GM18505 (cell line): Measurements from ENCODE around the gene TCEANC.

Experiments used
- ATAC-seq: cut with Tn5 transposase; IDR thresholded peaks from one replicate; pipeline ENCODE4 v1.9.1; 2021; ENCODE audit not compliant: unreplicated experiment
- POLR2A ChIP-seq: IDR thresholded peaks from 4 replicates; pipeline ENCODE4 v1.6.1; 2011; ENCODE audit warnings: borderline replicate concordance; ENCODE audit not compliant: insufficient read depth, insufficient read length; ENCODE audit errors: extremely low read depth

Gene TCEANC

GRCh38 chrX:13690836-13691235 is 37.9 kb downstream of the TCEANC start:
- no peak for TF ChIP-seq POLR2A
- no peak for ATAC-seq

- no peak for ATAC-seq
Observed at GRCh38 chrX:13691841-13692371, 39.0 kb downstream of the TCEANC start.

GRCh38 chrX:13692771-13693231 is 39.9 kb downstream of the TCEANC start:
- no peak for ATAC-seq
- no peak for TF ChIP-seq POLR2A

More at GRCh38 chrX:13691841-13692371, 39.0 kb downstream of the TCEANC start:
- no peak for TF ChIP-seq POLR2A

- ATAC-seq: no peak
- no peak for TF ChIP-seq POLR2A
Observed at GRCh38 chrX:13693341-13693961, 40.5 kb downstream of the TCEANC start.

GRCh38 chrX:13694359-13694758 is 41.4 kb downstream of the TCEANC start:
- TF ChIP-seq POLR2A: no peak
- no peak for ATAC-seq

GRCh38 chrX:13694983-13695382 is 42.0 kb downstream of the TCEANC start:
- no peak for TF ChIP-seq POLR2A
- ATAC-seq: no peak

GRCh38 chrX:13695601-13696115 is 42.7 kb downstream of the TCEANC start:
- no peak for TF ChIP-seq POLR2A
- no peak for ATAC-seq

GRCh38 chrX:13697455-13697854 is 44.5 kb downstream of the TCEANC start:
- ATAC-seq: peak; percentile 65

GRCh38 chrX:13697976-13698375 is 45.0 kb downstream of the TCEANC start:
- no peak for TF ChIP-seq POLR2A
- ATAC-seq: no peak

More at GRCh38 chrX:13697455-13697854, 44.5 kb downstream of the TCEANC start:
- TF ChIP-seq POLR2A: no peak

GRCh38 chrX:13698432-13698831 is 45.5 kb downstream of the TCEANC start:
- ATAC-seq: no peak
- TF ChIP-seq POLR2A: no peak

GRCh38 chrX:13699183-13699826 is 46.4 kb downstream of the TCEANC start:
- ATAC-seq: no peak
- TF ChIP-seq POLR2A: no peak

- no peak for TF ChIP-seq POLR2A
- no peak for ATAC-seq
Observed at GRCh38 chrX:13700380-13700779, 47.4 kb downstream of the TCEANC start.

GRCh38 chrX:13702111-13702789 is 49.3 kb downstream of the TCEANC start:
- no peak for TF ChIP-seq POLR2A
- ATAC-seq: no peak
